ENCODE measurements around the gene SP110.

SP110 gene

DNA sequence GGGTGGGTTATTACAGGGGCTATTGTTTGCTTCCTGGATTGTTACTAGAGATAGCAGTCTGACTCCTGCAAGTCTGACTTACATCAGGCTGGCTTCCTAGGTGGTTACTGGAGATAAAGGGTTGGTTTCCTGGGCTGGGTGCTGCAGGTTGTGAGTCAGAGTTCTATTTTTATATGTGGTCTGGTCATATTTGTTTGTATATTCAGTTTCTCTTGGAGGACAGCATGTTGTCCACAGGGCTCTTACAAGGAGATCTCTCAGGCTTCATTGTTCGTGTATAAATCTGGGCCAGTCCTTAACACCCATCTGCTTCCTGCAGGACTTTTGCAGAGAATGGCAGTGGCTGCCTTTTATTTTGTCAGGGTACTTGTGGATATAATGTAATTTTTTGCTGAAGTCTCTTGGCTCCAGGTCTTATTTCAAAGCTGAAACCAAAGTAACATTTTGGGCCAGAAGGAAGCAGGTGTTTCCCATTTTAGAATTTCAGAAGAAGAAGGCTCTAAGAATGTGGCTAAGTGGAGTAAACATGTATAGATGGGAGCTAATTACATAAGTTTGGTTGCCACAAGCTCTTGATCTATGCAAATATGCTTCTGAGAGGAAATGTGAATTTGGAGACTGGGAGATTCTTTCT, 85.2 kb downstream of the SP110 start:
- no peak for DNase-seq (ENCODE audit: extremely low read depth, low read depth)
- TF ChIP-seq, protein P1, sequence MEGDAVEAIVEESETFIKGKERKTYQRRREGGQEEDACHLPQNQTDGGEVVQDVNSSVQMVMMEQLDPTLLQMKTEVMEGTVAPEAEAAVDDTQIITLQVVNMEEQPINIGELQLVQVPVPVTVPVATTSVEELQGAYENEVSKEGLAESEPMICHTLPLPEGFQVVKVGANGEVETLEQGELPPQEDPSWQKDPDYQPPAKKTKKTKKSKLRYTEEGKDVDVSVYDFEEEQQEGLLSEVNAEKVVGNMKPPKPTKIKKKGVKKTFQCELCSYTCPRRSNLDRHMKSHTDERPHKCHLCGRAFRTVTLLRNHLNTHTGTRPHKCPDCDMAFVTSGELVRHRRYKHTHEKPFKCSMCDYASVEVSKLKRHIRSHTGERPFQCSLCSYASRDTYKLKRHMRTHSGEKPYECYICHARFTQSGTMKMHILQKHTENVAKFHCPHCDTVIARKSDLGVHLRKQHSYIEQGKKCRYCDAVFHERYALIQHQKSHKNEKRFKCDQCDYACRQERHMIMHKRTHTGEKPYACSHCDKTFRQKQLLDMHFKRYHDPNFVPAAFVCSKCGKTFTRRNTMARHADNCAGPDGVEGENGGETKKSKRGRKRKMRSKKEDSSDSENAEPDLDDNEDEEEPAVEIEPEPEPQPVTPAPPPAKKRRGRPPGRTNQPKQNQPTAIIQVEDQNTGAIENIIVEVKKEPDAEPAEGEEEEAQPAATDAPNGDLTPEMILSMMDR (IDR thresholded peaks at IDR 0.05; ENCODE audit: low read depth, low read length) = no peak

DNA sequence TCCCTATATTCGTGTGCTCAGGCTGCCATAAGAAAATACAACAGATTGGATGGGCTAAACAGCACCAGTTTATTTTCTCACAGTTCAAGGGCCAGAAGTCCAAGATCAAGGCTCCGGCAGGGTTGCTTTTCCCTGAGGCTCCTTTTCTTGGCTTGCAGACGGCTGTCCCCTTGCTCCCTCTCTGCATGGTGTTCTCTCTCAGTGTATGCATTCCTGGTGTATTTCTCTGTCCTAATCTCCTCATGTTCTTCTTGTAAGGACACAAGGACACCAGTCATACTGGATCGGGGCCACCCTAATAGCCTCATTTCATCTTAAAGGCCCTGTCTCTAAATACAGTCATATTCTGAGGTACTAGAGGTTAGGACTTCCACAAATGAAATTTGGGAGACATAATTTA, 88.4 kb downstream of the SP110 start:
- DNase-seq (ENCODE audit: extremely low read depth, low read depth) = no peak
- TF ChIP-seq, protein P1 (IDR thresholded peaks at IDR 0.05; ENCODE audit: low read depth, low read length) = no peak

DNA sequence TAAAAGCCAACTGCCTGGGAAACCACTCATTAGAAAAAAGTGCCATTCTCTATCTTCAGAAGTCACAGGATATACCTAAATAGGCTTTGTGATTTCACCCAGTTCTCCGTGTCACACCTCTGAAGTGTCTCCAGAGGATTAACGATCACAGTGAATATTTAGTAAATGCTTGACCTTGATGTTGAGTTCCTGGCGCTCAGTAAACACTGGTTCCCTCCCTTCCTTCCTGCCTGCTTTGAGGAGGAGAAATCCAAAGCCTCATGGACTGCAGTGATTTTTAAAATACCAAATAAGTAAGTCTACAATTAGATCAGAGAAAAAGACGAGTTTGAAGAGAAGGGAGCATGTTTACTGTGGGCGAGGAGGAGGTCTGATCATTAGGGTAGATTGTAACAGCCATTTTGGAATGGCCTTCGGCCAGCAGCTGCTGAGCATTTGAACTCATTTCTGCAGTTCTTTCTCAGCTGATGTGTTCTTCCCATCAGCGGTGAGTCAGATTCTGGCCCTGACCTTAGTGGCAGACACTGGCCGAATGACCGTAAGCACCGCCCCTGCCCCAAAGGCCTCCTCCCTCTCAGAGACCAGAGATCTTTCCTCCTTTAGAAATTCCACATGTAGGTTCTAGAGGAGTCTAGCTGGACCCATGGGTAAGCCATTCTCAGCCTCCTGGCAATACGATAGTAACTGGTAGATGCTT, 89.0 kb downstream of the SP110 start:
- TF ChIP-seq, protein P1 (IDR thresholded peaks at IDR 0.05; ENCODE audit: low read depth, low read length) = no peak
- DNase-seq (ENCODE audit: extremely low read depth, low read depth) = peak; percentile 64

DNA sequence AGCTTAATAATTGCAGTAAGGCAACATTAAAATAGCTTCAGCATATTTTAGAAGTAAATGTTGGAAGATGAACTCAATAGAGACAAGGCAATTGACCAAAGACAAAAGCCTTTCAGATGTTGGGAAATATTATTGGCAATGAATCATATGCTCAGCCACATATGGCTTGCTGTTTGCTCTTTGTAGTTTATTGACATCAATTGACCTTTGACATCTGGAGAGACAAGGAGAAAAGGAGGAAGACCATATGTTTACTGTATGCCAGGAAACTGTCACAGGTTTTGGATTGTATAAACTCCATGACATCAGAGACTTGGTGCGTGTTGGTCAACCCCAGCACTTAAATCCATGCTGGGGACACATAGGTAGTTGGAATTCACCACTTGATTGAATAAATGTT, 90.4 kb downstream of the SP110 start:
- no peak for DNase-seq (ENCODE audit: extremely low read depth, low read depth)
- TF ChIP-seq, protein P1 (IDR thresholded peaks at IDR 0.05; ENCODE audit: low read depth, low read length) = no peak

DNA sequence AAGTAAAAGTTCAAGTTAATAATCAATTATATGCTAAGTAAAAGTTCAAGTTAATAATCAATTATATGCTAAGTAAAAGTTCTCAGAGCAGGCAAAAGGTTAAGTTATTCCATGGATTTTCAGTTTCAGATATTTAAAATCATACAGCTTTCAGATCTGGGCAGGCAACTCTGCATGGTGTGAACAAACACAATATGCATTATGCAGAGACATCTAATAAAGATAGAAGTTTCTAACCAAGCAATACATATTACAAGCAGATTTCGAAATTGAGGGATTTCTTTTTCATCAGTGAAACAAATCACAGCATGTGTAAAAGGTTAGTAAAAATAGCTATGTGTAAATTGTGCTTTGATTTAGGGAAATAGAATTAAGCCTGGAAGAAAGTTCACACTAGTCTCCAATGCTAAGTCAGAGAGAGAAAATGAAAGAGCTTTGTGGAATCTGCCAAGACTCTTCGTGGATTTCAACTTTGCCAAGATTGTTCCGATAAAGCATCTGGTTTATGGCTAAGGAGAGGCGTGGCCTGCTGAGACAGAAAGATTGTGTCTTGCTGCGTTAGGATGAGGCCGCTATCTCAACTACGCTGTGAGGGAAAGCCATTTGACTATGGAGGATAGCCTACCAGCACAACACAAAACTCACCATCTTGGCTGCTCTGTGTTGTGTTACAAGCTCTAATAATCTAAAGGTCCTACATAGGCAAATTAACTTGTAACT, 91.0 kb downstream of the SP110 start:
- TF ChIP-seq, protein P1 (IDR thresholded peaks at IDR 0.05; ENCODE audit: low read depth, low read length) = no peak
- DNase-seq (ENCODE audit: extremely low read depth, low read depth) = peak; percentile 23

DNA sequence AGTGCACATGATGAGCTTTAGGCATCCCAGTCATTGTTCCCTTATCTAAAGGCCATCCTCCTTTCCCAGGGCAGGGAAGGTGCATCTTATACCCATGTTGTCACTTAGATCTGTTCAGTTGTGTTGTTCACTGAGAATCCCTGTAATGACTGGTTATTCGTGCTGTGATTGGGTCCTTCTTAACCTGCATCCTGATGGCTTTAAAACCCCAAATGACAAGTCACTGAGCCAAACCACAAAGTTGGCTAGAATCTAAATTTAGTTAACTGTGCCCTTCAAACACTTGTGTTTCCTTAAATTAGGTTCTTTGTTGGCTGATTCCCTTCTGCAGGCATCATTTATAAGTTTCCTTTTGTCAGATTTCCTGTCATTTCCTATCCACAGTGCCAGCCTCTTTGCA, 92.6 kb downstream of the SP110 start:
- TF ChIP-seq, protein P1 (IDR thresholded peaks at IDR 0.05; ENCODE audit: low read depth, low read length) = no peak
- no peak for DNase-seq (ENCODE audit: extremely low read depth, low read depth)

All from AG09319 (cell line).